GM12864 (cell line): ENCODE data around the gene ATG4B.
"Not testable (repeated sequence)": the region's sequence is repeated elsewhere in the genome, so short reads cannot be mapped to it uniquely, and the experiment has no call there.

ENCODE experiments used
- DNase-seq: peaks from one replicate; pipeline ENCODE4 v3.0.0-alpha.2; 2011; ENCODE audit warnings: low read depth
- H3K4me3 ChIP-seq: 2 replicates; pipeline ENCODE4 v1.5.1; 2011; ENCODE audit warnings: mild to moderate bottlenecking, low read depth, low read length, control low read depth
- CTCF ChIP-seq: IDR thresholded peaks from 2 replicates; pipeline ENCODE4 v1.5.1; 2011; ENCODE audit warnings: low read depth, mild to moderate bottlenecking, moderate library complexity, low read length, control low read depth, inconsistent platforms; ENCODE audit errors: missing control alignments

ATG4B gene

GRCh38 chr2:241637018-241637794, at the start of gene ATG4B, which contains the start of gene THAP4:
ATG4B (plus strand) TSS chr2:241637693; CDS start chr2:241637715, 22 bp downstream.
THAP4 (minus strand) TSS chr2:241637158; CDS start chr2:241637017, 141 bp downstream.
- H3K4me3 ChIP-seq, result peak within 1 kb of the TSS; percentile 87
- TF ChIP-seq CTCF, result no peak
- DNase-seq, result no peak

- not testable (repeated sequence) for DNase-seq, H3K4me3 ChIP-seq
Measured at GRCh38 chr2:241589863-241590262, 47.6 kb upstream of the ATG4B start.

GRCh38 chr2:241590496-241591455, 46.7 kb upstream of the ATG4B start:
- not testable (repeated sequence) for DNase-seq, H3K4me3 ChIP-seq

GRCh38 chr2:241592126-241592845, 45.2 kb upstream of the ATG4B start:
- H3K4me3 ChIP-seq, result no peak overlapping the region
- no peak for TF ChIP-seq CTCF
- no peak for DNase-seq

- no peak for TF ChIP-seq CTCF
- DNase-seq, result no peak
- no peak overlapping the region for H3K4me3 ChIP-seq
Measured at GRCh38 chr2:241593271-241593670, 44.2 kb upstream of the ATG4B start.

GRCh38 chr2:241595600-241596140, 41.8 kb upstream of the ATG4B start:
- no peak for DNase-seq
- peak; percentile 51 for TF ChIP-seq CTCF
- no peak overlapping the region for H3K4me3 ChIP-seq

- no peak for TF ChIP-seq CTCF
- no peak overlapping the region for H3K4me3 ChIP-seq
- DNase-seq, result no peak
Measured at GRCh38 chr2:241597561-241597960, 39.9 kb upstream of the ATG4B start.
